Type B pancreatic cell (in vitro differentiated cells): ENCODE results near the gene DNAH12. TPM values are rescaled to one million over a fixed set of nuclear protein-coding genes. Genes with fewer than 3 reads are reported as not detected.

ENCODE experiments used
- DNase-seq: peaks from one replicate; pipeline ENCODE4 v3.0.0; 2021; ENCODE audit warnings: mixed read lengths; ENCODE audit not compliant: unreplicated experiment; ENCODE audit errors: extremely low spot score
- H3K27ac Mint-ChIP-seq: 2 replicates; pipeline ENCODE4 v1.8.0; 2021; ENCODE audit warnings: mild to moderate bottlenecking, mixed read lengths
- H3K27me3 Mint-ChIP-seq: 2 replicates; pipeline ENCODE4 v1.8.0; 2021; ENCODE audit warnings: mixed read lengths
- H3K36me3 Mint-ChIP-seq: 2 replicates; pipeline ENCODE4 v1.8.0; 2021; ENCODE audit warnings: mixed read lengths
- H3K4me1 Mint-ChIP-seq: one replicate; pipeline ENCODE4 v1.8.0; 2021; ENCODE audit warnings: mixed read lengths; ENCODE audit not compliant: unreplicated experiment
- H3K4me3 Mint-ChIP-seq: 2 replicates; pipeline ENCODE4 v1.8.0; 2021; ENCODE audit warnings: mild to moderate bottlenecking, mixed read lengths
- H3K9me3 Mint-ChIP-seq: 2 replicates; pipeline ENCODE4 v1.8.0; 2021; ENCODE audit warnings: mixed read lengths
- CTCF ChIP-seq: fragments of 200-600 bp; sonication (generic); conservative IDR thresholded peaks from 2 replicates; pipeline ENCODE4 v1.5.0; 2021; ENCODE audit warnings: antibody characterized with exemption, mild to moderate bottlenecking
- total RNA-seq: library from RNA; stranded (reverse); gene quantifications from 2 replicates; pipeline ENCODE4 v1.2.1, GENCODE V29; 2021; ENCODE audit warnings: low replicate concordance

DNAH12 gene
- total RNA-seq, 1 donor from 2014 or later = 0.87 TPM

GRCh38 chr3:57288403-57288802 lies 255.7 kb downstream of the DNAH12 start:
- no peak overlapping the region for H3K27ac Mint-ChIP-seq
- H3K4me3 Mint-ChIP-seq = no peak overlapping the region
- DNase-seq = no peak
- peaks cover 4% of the 10 kb centered on the region for H3K27me3 Mint-ChIP-seq
- no peaks in the 10 kb centered on the region for H3K9me3 Mint-ChIP-seq
- H3K36me3 Mint-ChIP-seq = no peaks in the 10 kb centered on the region
- H3K4me1 Mint-ChIP-seq = no peaks in the 10 kb centered on the region
- TF ChIP-seq CTCF = no peak

DNA sequence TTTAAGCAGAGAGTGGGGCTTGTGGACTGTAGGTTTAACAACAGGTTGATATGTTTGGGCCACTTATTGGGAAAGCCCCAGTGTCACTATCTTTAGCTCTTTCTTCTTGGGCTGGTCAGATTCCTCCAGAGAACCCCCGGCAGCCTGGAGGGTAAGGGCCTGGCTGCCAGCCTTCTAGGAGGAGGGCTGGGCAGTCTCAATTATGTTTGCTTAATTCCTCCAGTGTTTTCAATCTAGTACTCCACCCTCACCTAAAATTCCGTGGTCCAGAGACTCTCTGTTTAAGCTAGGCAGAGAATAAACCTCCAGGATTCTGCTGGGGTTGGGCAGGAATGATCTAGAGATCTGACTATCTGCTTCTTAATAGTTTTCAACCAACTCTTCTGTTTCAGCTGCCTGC lies 256.9 kb downstream of the DNAH12 start:
- Mint-ChIP-seq H3K36me3 (no peaks in the 10 kb centered on the region), H3K27ac (no peak overlapping the region), H3K9me3 (no peaks in the 10 kb centered on the region), H3K4me1 (no peaks in the 10 kb centered on the region), H3K4me3 (no peak overlapping the region), H3K27me3 (peaks cover 4% of the 10 kb centered on the region)
- no peak for DNase-seq
- no peak for TF ChIP-seq CTCF

DNA sequence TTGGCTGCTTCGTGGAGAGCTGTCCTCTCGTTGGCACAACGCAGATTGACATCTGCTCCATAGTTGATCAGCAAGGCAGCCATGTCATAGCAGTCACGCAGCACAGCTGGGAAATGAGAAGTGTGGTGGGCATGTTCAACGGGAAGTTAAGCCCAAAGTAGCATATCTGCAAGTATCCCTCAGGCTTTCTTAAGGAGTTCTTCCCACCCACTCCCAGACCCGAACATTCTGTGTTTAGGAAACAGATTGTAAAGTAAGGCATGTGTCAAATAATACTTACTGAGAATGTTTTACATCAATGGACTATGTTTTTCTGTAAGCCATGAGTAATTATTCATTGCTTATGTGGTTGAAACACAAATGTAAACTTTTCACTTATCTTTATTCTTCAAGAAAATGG lies 260.8 kb downstream of the DNAH12 start:
- peaks cover 8% of the 10 kb centered on the region for H3K27me3 Mint-ChIP-seq
- H3K27ac Mint-ChIP-seq = no peak overlapping the region
- no peak overlapping the region for H3K4me3 Mint-ChIP-seq
- TF ChIP-seq CTCF = no peak
- no peak for DNase-seq
- H3K36me3 Mint-ChIP-seq = no peaks in the 10 kb centered on the region
- peaks cover 6% of the 10 kb centered on the region for H3K9me3 Mint-ChIP-seq
- no peaks in the 10 kb centered on the region for H3K4me1 Mint-ChIP-seq

GRCh38 chr3:57281715-57282114 lies 262.4 kb downstream of the DNAH12 start:
- Mint-ChIP-seq H3K27ac (no peak overlapping the region), H3K36me3 (peaks cover 4% of the 10 kb centered on the region), H3K27me3 (peaks cover 8% of the 10 kb centered on the region), H3K4me1 (no peaks in the 10 kb centered on the region), H3K9me3 (peaks cover 6% of the 10 kb centered on the region), H3K4me3 (no peak overlapping the region)
- no peak for TF ChIP-seq CTCF
- no peak for DNase-seq

GRCh38 chr3:57279685-57280084 lies 264.5 kb downstream of the DNAH12 start:
- Mint-ChIP-seq H3K4me3 (no peak overlapping the region), H3K27me3 (peaks cover 8% of the 10 kb centered on the region), H3K27ac (no peak overlapping the region), H3K36me3 (peaks cover 6% of the 10 kb centered on the region), H3K4me1 (no peaks in the 10 kb centered on the region), H3K9me3 (peaks cover 6% of the 10 kb centered on the region)
- TF ChIP-seq CTCF = no peak
- DNase-seq = no peak

- H3K4me3 Mint-ChIP-seq = no peak overlapping the region
- no peak overlapping the region for H3K27ac Mint-ChIP-seq
- TF ChIP-seq CTCF = no peak
- H3K9me3 Mint-ChIP-seq = peaks cover 6% of the 10 kb centered on the region
- no peaks in the 10 kb centered on the region for H3K4me1 Mint-ChIP-seq
- peaks cover 6% of the 10 kb centered on the region for H3K36me3 Mint-ChIP-seq
- no peak for DNase-seq
- peaks cover 4% of the 10 kb centered on the region for H3K27me3 Mint-ChIP-seq
Observed at GRCh38 chr3:57278237-57278636, 265.9 kb downstream of the DNAH12 start.
